DND-41 (cell line): ENCODE data around the gene ATP6V1G3.

Experiments used
- ATAC-seq: fragments of 200-7000 bp; cut with Tn5 transposase; 3 replicates; pipeline ENCODE4 v1.9.1; 2021; ENCODE audit warnings: low read depth; ENCODE audit not compliant: insufficient read depth
- DNase-seq: peaks from one replicate; pipeline ENCODE4 v3.0.0-alpha.2; 2020
- H2AFZ ChIP-seq: 2 replicates; pipeline ENCODE4 v1.6.0; 2012; ENCODE audit warnings: low read depth, low read length
- H3K27ac ChIP-seq: 2 replicates; pipeline ENCODE4 v1.5.1; 2012; ENCODE audit warnings: low read length, inconsistent platforms
- H3K27me3 ChIP-seq: fragments of 200-600 bp; sonication (generic); 2 replicates; pipeline ENCODE4 v1.6.0; 2012; ENCODE audit warnings: low read length, mild to moderate bottlenecking, inconsistent platforms; ENCODE audit not compliant: insufficient read depth, poor library complexity
- H3K36me3 ChIP-seq: 2 replicates; pipeline ENCODE4 v1.5.1; 2012; ENCODE audit warnings: low read length, inconsistent platforms; ENCODE audit not compliant: insufficient read depth
- H3K4me1 ChIP-seq: 2 replicates; pipeline ENCODE4 v1.5.1; 2012; ENCODE audit warnings: mild to moderate bottlenecking, low read length; ENCODE audit not compliant: insufficient read depth
- H3K4me2 ChIP-seq: 2 replicates; pipeline ENCODE4 v1.6.0; 2012; ENCODE audit warnings: mild to moderate bottlenecking, moderate library complexity, low read length, inconsistent platforms; ENCODE audit not compliant: insufficient read depth
- H3K4me3 ChIP-seq, 2 experiments: fragments of 200-600 bp in 1 of 2; shearing (Covaris generic) in 1 of 2; 2 replicates each; pipeline ENCODE4 v1.5.1; 2012 to 2016; ENCODE audit warnings: inconsistent platforms in 2 of 2, low read length in 2 of 2, mild to moderate bottlenecking in 2 of 2, low read depth in 1 of 2, moderate library complexity in 1 of 2
- H3K79me2 ChIP-seq: 2 replicates; pipeline ENCODE4 v1.6.0; 2012; ENCODE audit warnings: low read length, inconsistent platforms; ENCODE audit not compliant: insufficient read depth
- H3K9ac ChIP-seq: 2 replicates; pipeline ENCODE4 v1.6.0; 2012; ENCODE audit warnings: low read depth, mild to moderate bottlenecking, inconsistent platforms, low read length, moderate library complexity
- H3K9me3 ChIP-seq: 2 replicates; pipeline ENCODE4 v1.5.1; 2012; ENCODE audit warnings: low read length, moderate library complexity, mild to moderate bottlenecking, inconsistent platforms; ENCODE audit not compliant: insufficient read depth, severe bottlenecking
- H4K20me1 ChIP-seq: 2 replicates; pipeline ENCODE4 v1.6.0; 2012; ENCODE audit warnings: low read length; ENCODE audit not compliant: insufficient read depth
- EZH2 ChIP-seq: IDR thresholded peaks from 3 replicates; pipeline ENCODE4 v1.6.1; 2012; ENCODE audit warnings: borderline replicate concordance, low read depth, mild to moderate bottlenecking, moderate library complexity, low read length, inconsistent platforms; ENCODE audit not compliant: severe bottlenecking
- TF ChIP-seq, protein P1 (sequence below): IDR thresholded peaks from 2 replicates; pipeline ENCODE4 v1.5.1; 2012; ENCODE audit warnings: borderline replicate concordance, low read length, moderate library complexity, mild to moderate bottlenecking; ENCODE audit not compliant: poor library complexity, severe bottlenecking; ENCODE audit errors: extremely low read depth

Gene ATP6V1G3

DNA sequence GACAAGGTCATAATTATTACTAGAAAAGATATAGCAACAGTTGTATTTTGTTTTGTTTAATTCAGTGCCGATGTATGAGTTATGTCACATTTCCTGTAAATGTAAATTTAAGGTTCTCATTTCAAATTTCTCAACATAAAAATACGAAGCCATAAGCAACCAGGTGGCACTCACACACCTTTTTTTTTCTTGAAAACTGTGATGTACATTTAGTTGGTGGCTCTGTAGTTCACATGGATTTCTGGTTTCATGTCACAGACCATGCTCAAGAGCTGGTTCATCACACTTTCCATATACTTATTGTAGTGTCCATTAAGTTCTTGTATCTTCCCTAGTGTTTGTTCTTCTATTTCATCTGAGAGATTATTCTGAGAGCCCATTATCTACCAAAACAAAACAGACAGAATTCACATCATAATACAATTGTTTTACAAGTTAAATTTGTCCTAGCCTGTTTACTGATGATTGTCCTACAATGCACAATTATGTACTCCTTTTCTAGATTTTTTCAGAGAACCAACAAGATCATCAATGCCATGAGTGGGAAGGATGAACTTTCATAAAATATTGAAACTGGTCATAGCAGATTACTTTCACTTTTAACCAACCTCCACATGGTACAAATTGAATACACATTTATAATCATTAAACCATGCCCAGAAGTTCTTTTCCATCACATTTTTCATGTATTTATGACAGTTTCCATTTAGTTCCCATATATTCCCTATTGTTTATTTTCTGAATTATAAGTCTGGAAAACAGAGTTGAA lies 17.1 kb downstream of the ATP6V1G3 start:
- no peak overlapping the region; a peak in 1 of 4 replicates for H3K4me3 ChIP-seq
- H3K4me2 ChIP-seq = peak overlapping the region; percentile 45; the same call in 1 of the 2 replicates
- peak overlapping the region; percentile 15; the same call in 1 of the 2 replicates for H3K27ac ChIP-seq
- peak overlapping the region; percentile 53 for H2AFZ ChIP-seq
- no peaks in the 10 kb centered on the region for H3K9me3 ChIP-seq
- no peak overlapping the region for H3K9ac ChIP-seq
- DNase-seq = no peak
- peak; percentile 38; the same call in 1 of the 3 replicates for ATAC-seq
- H3K27me3 ChIP-seq = no peaks in the 10 kb centered on the region
- H3K4me1 ChIP-seq = peaks cover 31% of the 10 kb centered on the region
- no peaks in the 10 kb centered on the region for H3K36me3 ChIP-seq
- no peaks in the 10 kb centered on the region for H4K20me1 ChIP-seq
- no peaks in the 10 kb centered on the region for H3K79me2 ChIP-seq
- TF ChIP-seq EZH2 = no peak
- TF ChIP-seq, protein P1, sequence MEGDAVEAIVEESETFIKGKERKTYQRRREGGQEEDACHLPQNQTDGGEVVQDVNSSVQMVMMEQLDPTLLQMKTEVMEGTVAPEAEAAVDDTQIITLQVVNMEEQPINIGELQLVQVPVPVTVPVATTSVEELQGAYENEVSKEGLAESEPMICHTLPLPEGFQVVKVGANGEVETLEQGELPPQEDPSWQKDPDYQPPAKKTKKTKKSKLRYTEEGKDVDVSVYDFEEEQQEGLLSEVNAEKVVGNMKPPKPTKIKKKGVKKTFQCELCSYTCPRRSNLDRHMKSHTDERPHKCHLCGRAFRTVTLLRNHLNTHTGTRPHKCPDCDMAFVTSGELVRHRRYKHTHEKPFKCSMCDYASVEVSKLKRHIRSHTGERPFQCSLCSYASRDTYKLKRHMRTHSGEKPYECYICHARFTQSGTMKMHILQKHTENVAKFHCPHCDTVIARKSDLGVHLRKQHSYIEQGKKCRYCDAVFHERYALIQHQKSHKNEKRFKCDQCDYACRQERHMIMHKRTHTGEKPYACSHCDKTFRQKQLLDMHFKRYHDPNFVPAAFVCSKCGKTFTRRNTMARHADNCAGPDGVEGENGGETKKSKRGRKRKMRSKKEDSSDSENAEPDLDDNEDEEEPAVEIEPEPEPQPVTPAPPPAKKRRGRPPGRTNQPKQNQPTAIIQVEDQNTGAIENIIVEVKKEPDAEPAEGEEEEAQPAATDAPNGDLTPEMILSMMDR = peak; percentile 42

DNA sequence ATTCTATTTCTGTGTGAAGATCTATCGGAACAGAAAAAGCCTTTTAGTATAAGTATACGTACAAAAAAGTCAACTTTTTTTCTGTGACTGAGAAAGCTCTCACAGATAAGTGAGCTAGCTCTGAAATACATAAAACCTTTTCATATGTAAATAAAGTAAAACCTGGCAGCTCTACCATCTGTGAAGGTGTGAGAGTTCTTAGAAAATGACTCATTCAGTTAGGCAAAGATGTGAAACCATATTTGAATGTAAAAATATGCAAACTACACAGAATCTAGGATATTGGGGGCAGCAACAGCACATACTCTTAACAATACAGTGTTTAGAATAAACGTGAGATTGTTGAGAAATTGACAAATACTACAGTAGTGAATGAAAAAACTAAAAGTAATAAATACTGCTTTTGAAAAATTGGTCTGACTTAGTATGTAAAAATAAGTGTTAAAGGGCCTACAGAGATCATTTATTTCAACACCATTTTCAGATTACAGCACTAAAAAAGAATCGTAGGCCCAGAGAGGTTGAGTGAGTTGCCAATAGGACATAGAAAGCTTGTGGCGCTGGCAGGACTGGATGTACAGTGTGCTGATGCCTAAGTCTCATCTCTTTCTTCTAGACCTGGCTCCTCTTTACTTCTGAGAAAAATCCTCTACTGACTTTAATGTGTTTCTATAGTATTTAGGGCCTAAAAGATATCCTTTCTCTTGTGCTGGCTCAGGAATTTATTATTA lies 19.8 kb downstream of the ATP6V1G3 start:
- H3K4me1 ChIP-seq = peaks cover 32% of the 10 kb centered on the region
- no peaks in the 10 kb centered on the region for H3K36me3 ChIP-seq
- ATAC-seq (0 out of 3 replicates have a peak, but pooled peaks have one; percentile 13), DNase-seq (no peak)
- TF ChIP-seq EZH2 = no peak
- TF ChIP-seq, protein P1 = no peak
- no peak overlapping the region for H2AFZ ChIP-seq
- no peaks in the 10 kb centered on the region for H3K9me3 ChIP-seq
- no peaks in the 10 kb centered on the region for H3K27me3 ChIP-seq
- no peak overlapping the region for H3K9ac ChIP-seq
- no peak overlapping the region for H3K27ac ChIP-seq
- no peaks in the 10 kb centered on the region for H3K79me2 ChIP-seq
- H3K4me3 ChIP-seq = no peak overlapping the region
- no peaks in the 10 kb centered on the region for H4K20me1 ChIP-seq
- H3K4me2 ChIP-seq = no peak overlapping the region

DNA sequence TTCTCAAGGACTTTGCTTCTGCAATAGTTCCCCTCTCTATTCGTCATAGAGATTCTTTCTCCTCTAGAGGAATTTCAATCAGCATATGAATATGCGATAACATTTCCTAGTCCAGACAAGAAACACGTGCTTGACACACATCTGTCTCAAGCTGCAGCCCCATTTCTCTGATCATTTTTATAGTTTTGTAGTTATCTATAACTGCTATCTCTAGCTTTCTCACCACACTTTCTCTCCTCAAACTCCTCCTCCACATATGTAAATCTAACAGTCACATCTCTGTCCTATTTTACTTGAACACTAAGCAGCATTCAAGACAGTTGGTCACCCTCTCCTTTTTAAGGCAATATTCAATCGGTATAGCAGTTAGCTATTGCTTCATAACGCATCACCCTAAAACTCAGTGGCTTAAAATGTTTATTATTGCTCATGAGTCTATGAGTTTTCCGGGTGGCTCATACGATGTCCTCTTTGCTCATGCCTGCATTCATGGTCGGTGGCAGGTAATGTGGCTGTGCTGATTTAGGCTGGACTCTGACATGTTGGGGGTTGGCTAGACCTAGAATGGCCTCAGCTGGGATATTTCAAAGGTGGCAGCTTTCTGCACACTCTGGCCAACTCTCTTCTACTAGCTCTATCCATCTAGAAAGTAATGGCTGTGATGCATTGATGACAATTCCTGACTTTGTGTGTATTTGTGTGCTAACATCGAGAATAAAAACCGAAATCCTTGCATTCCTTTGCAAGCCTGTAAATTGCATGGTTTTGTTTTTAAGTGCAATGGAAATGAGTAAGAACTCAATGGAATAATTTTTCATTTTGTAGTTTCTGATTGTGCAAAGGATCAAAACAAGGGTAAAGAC lies 20.6 kb downstream of the ATP6V1G3 start:
- H3K9ac ChIP-seq = no peak overlapping the region
- TF ChIP-seq EZH2 = no peak
- TF ChIP-seq, protein P1 = no peak
- ATAC-seq = peak; percentile 62
- H3K4me1 ChIP-seq = peaks cover 32% of the 10 kb centered on the region
- no peak overlapping the region for H3K4me3 ChIP-seq
- H4K20me1 ChIP-seq = no peaks in the 10 kb centered on the region
- no peaks in the 10 kb centered on the region for H3K9me3 ChIP-seq
- H3K27ac ChIP-seq = peak overlapping the region; percentile 36
- peak overlapping the region; percentile 28; the same call in 1 of the 2 replicates for H2AFZ ChIP-seq
- H3K36me3 ChIP-seq = no peaks in the 10 kb centered on the region
- no peaks in the 10 kb centered on the region for H3K79me2 ChIP-seq
- no peak overlapping the region for H3K4me2 ChIP-seq
- no peak for DNase-seq
- no peaks in the 10 kb centered on the region for H3K27me3 ChIP-seq
